TTC549 (cell line): Measurements from ENCODE around the gene DNAH1.

Source experiments
- FAIRE-seq: peaks from 2 replicates; lab custom pipeline; 2012; peaks lifted over from hg19 to GRCh38; lab: Jason Lieb, UNC

DNAH1 gene

DNA sequence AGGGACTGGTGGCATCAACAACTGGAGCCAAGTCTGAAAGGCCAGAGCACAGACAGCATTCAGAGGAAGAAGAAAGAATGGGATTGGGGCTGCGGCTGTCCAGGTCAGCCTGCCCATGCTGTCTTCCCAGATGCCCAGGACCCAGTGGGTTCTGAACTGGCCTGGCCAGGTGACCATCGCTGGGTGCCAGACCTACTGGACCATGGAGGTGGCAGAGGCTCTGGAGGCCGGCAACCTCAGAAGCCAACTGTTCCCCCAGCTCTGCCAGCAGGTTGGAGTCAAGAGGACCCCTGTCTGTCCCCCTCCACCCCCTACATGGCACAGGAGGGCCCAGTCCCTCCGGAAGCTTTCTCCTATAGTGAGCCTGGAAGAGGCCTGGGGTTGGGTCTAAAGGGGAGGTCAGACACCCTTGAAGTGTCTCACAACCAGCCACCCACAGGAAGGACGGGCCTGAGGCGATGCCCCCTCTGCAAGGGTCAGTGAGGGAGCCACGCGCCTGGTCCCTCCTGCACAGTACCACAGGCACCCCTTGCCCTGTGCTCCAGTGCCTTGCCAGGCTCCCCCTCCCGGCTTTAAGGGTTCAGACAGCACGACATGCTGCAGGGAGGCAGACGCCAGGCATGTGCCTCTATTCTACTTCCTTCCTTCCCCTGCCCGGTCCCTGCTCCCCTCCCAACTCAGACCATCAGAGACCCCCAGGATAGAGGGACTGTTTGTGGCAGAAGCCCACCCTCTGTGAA, 43.2 kb downstream of the DNAH1 start:
- FAIRE-seq, result no peak

GRCh38 chr3:52361011-52361410, 44.9 kb downstream of the DNAH1 start:
- no peak for FAIRE-seq

GRCh38 chr3:52361454-52361853, 45.3 kb downstream of the DNAH1 start:
- FAIRE-seq, result no peak

DNA sequence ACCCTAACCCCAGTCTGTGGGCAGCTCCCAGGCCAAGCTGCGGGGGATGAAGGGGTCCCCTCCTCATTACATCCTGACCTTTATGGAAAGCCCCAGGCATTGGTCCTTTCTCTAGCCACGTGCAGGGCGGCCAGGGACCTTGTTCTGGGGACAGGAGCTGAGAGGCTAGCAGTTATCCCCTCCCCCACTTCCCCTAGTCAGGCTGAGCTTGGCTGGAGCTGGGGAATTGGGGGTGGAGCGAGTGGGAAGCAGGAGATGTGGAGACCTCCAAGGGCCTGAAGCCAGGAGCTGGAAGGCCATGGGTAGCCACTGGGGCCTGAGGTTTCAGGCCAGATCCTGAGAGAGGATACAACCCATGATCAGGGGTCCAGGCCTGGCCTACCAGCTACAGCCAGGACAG, 45.8 kb downstream of the DNAH1 start:
- FAIRE-seq, result no peak

DNA sequence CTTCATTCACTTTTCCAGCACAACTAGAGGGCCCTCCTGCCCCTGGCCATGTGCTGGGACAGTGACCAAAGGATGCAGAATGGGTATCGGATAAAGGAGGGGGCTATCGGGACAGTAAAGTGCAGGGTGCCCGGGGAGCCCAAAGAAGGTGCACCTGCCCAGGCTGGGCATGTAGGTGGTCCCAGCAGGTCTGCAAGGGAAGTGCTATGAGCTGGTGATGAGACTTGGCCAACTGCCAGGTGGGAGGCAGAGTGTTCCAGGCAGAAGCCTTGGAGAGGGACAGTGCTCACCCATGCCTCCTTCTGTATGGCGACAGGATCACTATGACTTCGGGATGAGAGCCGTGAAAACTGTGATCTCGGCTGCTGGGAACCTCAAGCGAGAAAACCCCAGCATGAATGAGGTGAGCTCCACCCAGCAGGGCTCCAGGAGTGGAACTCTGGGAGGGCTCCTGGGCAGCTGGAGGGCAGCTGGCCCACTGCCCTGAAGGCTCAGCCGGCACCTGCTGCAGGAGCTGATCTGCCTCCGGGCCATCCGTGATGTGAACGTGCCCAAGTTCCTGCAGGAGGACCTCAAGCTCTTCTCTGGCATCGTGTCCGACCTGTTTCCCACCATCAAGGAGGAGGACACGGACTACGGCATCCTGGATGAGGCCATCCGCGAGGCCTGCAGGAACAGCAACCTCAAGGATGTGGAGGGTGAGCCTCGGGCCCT, 48.4 kb downstream of the DNAH1 start:
- no peak for FAIRE-seq

DNA sequence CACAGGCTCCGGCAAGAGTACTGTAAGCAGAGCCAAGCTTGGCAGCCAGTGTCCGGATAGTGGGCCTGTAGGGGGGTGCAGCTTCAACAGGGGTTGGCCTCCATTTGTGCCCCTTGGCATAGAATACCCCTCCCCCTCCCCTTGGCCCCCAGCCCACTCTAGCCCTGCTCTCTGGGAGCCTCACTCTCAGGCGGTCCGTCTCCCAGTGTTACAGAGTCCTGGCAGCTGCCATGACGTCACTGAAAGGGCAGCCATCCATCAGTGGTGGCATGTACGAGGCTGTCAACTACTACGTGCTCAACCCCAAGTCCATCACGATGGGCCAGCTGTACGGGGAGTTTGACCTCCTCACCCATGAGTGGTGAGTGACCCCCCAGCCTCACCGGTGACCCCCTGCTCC, 50.4 kb downstream of the DNAH1 start:
- FAIRE-seq, result no peak

DNA sequence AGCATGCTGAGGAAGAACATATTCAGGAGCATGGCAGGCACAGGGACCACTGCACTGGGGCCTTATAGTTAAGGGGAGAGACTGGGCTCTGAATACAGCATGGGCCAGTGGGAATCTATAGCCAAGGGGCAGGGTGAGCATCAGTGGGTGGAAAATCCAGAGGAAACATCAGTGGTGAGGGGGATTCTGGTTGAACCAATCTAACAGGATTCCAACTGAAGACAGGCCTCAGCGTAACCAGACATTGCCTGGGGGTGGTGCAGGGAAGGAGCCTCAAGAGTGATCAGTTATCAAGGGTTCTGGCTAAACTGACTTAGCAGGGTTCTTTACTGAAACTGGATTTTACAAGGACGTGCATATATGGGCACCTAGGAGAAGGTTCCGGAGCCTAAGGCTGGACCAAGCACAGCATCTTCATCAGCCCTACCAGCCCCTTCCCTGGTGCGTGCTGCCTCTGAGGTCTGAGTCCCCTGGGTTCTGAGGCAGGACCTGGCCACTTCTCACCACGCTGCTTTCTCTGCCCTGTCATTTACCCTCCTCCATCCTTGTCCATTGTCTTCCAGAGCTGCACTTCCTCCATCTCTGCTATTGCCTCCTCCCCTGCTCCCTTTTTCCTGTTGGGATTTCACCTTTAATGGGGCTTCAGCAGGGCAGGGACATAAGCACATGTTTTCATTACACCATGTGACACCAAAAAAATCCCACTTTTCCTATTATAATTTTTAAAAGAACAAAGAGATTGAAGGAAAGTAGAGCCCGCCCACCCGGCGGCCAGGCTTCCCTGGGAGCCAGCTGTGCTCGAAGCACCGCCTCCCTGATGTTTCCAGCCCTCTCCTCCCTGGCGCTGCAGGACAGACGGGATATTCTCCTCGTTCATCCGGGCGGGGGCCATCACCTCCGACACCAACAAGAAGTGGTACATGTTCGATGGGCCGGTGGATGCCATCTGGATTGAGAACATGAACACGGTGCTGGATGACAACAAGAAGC, 52.1 kb downstream of the DNAH1 start:
- no peak for FAIRE-seq

- FAIRE-seq, result no peak
Observed at GRCh38 chr3:52370531-52370930, 54.4 kb downstream of the DNAH1 start.

DNA sequence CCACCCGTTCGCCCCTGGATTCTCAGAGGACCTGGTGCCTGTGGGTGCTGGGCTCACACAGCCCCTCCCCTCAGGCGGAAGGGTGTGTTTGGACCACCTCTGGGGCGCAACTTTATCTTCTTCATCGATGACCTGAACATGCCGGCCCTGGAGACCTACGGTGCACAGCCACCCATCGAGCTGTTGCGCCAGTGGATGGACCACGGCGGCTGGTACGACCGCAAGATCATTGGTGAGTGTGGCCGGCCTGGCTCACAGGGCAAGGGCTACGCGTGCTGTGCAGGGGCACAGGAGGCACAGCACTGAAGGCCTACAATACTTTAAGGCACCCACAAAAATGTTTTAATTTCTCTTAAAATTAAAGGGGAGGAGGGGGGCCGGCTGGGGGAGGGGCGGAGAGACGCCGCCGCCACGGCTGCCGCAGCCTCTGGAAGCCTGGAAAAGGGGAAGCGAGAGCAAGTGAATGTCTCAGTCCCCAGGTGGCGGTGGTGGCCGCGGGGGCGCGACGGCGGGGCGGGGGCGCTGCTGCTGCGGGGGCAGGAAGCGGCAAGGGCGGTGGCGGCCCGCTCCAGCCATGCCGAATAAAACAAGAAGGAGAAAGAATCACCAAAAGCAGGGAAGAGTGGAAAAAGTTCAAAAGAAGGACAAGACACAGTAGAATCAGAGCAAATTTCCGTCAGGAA, 56.8 kb downstream of the DNAH1 start:
- no peak for FAIRE-seq

GRCh38 chr3:52373676-52374075, 57.6 kb downstream of the DNAH1 start:
- no peak for FAIRE-seq

GRCh38 chr3:52374173-52374572, 58.1 kb downstream of the DNAH1 start:
- no peak for FAIRE-seq

DNA sequence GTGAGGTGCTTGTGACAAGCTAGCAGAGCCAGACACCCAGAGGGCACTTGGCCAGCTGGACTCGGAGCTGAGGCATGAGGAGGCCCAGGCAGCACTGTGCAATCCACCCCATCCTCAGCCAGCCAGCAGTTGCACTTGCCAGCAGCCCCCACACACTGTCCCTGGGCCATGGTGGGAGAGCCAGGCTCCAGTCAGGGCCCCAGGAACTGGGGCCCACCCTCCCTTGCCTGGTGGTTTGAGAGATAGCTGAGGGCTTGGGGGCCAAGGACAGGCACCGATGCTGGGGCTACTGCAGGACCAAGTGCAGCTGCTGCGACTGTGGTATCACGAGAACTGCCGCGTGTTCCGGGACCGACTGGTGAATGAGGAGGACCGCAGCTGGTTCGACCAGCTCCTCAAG, 63.5 kb downstream of the DNAH1 start:
- FAIRE-seq, result no peak

DNA sequence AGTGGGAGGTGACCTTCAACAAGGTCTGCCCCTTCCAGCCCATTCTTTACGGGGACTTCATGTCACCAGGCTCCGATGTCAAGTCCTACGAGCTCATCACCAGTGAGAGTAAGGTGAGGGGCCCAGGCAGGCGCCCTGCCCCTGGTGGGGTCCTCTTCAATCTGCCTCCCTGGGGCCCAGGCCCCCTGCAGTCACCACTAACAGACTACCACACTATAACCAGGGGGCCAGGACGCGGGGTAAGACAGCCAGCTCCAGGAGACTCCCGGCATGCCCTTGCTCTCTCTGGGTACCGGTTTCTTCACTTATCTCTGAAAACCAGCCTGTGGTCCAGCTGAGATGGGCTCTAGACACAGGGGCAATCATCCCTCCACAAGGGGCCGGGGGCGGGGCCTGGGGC, 63.9 kb downstream of the DNAH1 start:
- FAIRE-seq, result no peak

- no peak for FAIRE-seq
Observed at GRCh38 chr3:52381623-52382022, 65.5 kb downstream of the DNAH1 start.

- no peak for FAIRE-seq
Observed at GRCh38 chr3:52383446-52383845, 67.3 kb downstream of the DNAH1 start.

- FAIRE-seq, result no peak
Observed at GRCh38 chr3:52384019-52384761, 68.1 kb downstream of the DNAH1 start.

GRCh38 chr3:52385157-52385556, 69.0 kb downstream of the DNAH1 start:
- FAIRE-seq, result no peak

GRCh38 chr3:52387481-52387880, 71.4 kb downstream of the DNAH1 start:
- FAIRE-seq, result no peak

DNA sequence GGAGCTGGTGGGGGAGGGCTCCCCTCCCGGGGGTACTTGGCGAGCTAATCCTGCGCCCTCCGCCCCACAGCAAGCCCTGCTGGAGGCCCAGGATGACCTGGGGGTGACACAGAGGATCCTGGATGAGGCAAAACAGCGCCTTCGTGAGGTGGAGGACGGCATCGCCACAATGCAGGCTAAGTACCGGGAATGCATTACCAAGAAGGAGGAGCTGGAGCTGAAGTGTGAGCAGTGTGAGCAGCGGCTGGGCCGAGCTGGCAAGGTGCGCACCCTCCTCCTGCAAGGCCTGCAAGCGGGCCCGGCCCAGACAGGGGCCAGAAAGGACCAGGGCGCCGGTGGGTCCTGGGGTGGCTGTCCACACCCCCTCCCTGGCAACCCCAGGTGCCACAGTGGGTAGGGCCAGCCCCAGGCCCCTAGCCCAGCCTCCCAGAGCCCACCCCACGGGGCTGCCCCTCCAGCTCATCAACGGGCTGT, 72.3 kb downstream of the DNAH1 start:
- FAIRE-seq, result no peak

GRCh38 chr3:52388933-52389332, 72.8 kb downstream of the DNAH1 start:
- no peak for FAIRE-seq

DNA sequence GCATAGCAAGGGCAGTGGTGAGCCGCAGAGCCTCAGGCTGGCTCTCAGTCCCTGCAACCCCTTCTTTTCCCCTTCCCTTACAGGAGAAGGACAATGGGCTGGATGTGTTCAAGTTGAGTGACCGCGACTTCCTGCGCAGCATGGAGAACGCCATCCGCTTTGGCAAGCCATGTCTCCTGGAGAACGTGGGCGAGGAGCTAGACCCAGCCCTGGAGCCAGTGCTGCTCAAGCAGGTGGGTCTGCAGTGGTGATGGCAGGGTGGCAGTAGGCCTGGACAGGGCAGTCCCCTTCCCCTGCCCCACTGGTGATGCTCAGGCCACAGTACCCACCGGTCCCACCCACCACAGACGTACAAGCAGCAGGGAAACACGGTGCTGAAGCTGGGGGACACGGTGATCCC, 75.0 kb downstream of the DNAH1 start:
- no peak for FAIRE-seq
